Stimulated activated CD8-positive, alpha-beta memory T cell treated with anti-CD3 and anti-CD28 coated beads, Interleukin-15, amount 100 ng/mL, for 1 hour (primary cell): ENCODE results near the gene FOXP1.
"Not testable (repeated sequence)": the region's sequence is repeated elsewhere in the genome, so short reads cannot be mapped to it uniquely, and the experiment has no call there.

Experiments used
- DNase-seq: peaks from one replicate; pipeline ENCODE4 v3.0.0-alpha.2; 2020; ENCODE audit warnings: low read depth

Gene FOXP1

GRCh38 chr3:71528816-71529215, 54.7 kb downstream of the FOXP1 start:
- DNase-seq, result no peak

DNA sequence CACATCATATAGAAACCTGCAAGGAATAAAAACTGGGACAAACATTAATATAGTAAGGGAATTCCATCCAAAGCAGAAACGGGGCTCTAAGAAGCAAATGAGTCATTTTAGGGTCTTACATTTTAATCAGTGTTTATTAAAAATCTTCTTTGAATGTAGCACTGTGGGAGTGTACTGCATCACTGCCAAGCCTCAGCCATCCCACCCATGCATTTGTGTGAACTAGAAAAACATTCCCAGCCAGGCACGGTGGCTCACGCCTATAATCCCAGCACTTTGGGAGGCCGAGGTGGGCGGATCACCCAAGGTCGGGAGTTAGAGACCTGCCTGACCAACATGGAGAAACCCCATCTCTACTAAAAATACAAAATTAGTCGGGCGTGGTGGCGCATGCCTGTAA, 57.1 kb downstream of the FOXP1 start:
- not testable (repeated sequence) for DNase-seq

- no peak for DNase-seq
Observed at GRCh38 chr3:71525391-71525790, 58.1 kb downstream of the FOXP1 start.

DNA sequence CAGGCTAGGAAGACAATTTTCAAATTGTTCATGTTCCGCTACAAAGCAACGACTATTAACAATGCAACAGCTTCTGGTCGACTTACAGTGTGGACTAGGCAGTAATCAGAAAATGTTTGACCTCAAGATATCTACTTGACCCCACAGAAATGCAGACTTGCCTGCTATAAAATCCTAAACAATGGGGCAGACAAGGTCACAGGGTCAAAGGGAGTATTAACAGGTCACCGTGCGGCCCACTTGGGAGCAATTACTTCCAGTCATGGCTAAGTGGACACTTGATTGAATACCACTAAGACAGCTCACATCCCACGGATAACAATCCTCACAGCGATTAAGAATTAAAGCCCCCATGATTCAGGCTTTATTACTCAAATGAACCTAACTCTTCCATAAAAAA, 58.9 kb downstream of the FOXP1 start:
- no peak for DNase-seq

DNA sequence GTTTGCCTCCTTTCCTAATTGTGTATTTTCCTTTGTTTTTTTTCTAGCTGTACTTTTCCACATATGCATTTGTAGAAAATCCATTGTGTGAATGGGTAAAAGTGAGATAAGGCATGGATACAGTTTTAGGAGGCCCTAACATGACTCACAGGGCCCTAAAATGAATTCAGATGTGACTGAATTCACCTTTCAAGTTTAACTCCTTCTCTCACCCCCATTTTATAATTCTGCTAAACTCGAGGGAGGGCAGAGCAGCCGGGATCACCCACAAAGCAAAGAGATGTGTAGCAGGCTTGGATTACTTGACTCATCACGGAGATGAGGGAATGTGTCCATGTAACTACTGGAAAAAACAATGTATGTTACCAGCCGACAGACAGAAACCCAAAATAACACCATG, 59.9 kb downstream of the FOXP1 start:
- DNase-seq, result no peak

DNA sequence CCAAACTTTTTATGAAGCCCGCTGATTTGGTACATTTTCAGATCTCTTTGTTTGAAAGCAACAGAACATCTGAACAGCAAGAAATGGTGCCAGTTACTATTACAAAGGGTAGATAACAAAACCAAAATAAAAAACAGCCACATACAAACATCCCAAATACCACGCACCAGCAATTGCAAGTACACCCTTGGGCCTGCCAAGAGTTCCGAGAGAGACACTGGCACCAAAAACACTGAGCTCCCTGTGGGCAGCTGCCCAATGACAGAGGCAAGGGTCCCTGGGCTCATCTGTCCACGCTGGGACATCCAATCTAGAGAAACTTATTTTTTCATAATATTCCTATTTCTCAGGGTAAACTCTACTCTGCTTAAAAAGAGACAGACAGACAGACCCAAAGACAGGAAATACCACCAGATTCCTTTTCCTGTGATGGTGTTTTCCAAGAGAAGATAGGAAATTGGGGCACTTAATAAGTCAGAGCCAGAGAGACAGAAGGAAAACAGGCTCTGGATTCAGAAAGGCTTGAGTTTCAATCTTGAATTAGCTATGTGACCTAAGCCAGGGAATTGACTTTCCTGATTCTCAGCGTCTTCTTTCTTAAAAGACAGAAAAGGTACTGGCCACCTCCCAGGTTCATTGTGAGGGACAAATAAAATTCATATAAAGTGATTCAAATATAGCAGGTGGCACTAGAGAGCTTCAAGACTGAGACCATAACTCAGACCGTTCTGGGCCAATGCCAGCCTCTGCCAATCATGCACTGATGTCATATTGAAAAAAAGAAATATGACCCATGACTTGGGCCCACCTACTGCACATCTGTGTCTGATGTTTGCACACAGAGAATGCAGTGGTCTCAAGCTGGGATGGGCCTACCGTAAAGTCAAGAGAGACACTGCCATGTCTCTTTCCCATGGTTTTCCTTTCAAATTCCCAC, 61.3 kb downstream of the FOXP1 start:
- no peak for DNase-seq

- no peak for DNase-seq
Observed at GRCh38 chr3:71521021-71521352, 62.5 kb downstream of the FOXP1 start.

GRCh38 chr3:71520161-71521020, 63.1 kb downstream of the FOXP1 start:
- no peak for DNase-seq

- DNase-seq, result no peak
Observed at GRCh38 chr3:71518089-71518488, 65.4 kb downstream of the FOXP1 start.

DNA sequence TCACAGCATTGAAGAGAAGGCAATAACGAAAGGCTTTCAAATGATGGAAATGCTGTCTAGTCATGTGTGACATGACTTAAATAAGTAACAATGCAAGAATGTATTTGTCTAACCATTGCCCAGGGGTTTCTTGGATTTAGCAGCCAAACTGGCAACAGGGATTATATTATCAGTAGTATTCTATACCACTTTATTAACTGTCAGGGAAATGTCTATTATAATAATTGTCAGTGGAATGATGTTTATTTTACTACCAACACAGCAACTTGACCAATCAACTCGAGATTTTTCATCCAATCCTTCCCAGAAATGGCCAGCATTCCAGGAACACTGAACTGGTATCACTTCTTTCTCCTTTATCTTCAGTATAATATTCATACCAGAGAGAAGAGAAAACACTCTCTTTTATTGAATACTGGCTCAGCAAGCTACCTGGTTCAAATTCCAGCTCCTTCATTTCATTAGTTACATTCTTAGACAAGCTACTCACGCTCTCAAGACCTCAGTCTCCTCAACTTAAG, 66.2 kb downstream of the FOXP1 start:
- no peak for DNase-seq

DNA sequence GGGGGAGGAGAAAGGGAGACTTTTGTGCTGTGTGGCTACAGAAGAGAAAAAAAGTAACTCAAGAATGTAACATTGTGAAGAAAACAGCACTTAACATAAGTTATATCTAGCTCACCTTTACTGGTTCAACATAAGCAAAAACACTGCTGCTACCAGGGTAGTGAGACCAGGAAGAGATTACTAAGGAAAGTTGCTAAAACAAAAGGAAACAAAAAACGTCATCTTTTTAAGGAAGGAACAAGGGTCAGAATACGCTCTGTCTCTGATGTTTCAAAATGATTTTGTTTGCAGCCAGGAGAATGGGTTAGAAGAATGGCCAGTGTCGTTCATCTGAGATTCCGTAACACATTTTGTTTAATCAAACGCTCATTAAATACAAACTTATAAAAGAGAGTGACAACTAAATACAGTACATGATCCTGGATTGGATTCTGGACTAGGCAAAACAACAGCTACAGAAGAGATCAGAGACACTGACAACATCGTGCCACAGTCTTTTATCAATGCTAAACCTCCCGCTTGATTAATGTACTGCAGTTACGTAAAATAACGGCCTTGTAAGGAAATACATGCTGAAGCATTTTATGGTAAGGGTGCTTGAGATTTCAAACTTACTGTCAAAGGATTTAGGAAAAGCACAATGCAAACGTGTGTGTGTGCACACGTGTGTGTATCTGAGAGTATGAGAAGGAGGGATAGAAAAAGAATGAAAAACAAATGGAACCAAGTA, 67.7 kb downstream of the FOXP1 start:
- no peak for DNase-seq

DNA sequence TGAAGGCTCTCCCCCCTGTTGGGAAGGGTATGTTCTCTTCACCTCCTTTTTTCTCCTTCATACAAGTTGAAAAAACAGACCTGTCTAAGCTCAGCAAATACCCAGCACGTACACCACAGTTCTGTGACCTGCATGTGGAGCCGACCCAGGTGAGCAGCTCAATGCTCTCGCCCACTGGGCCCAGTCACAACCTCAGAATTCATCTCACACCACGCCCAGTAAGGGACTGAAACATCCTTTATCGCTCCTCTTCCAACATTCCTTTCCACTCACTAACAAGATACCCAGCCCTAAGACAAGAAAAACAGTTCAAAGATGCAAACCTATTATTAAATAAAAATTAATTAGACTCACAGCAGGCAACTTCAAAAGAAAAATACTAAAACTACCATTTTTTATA, 68.9 kb downstream of the FOXP1 start:
- DNase-seq, result no peak

- no peak for DNase-seq
Observed at GRCh38 chr3:71513515-71513914, 70.0 kb downstream of the FOXP1 start.

GRCh38 chr3:71513081-71513480, 70.4 kb downstream of the FOXP1 start:
- no peak for DNase-seq

- DNase-seq, result no peak
Observed at GRCh38 chr3:71512544-71512943, 71.0 kb downstream of the FOXP1 start.

- DNase-seq, result no peak
Observed at GRCh38 chr3:71512000-71512399, 71.5 kb downstream of the FOXP1 start.

- no peak for DNase-seq
Observed at GRCh38 chr3:71511446-71511845, 72.1 kb downstream of the FOXP1 start.

GRCh38 chr3:71511037-71511436, 72.5 kb downstream of the FOXP1 start:
- DNase-seq, result no peak

- no peak for DNase-seq
Observed at GRCh38 chr3:71510510-71510909, 73.0 kb downstream of the FOXP1 start.

- no peak for DNase-seq
Observed at GRCh38 chr3:71509066-71509465, 74.5 kb downstream of the FOXP1 start.

GRCh38 chr3:71505767-71506350, 77.7 kb downstream of the FOXP1 start:
- no peak for DNase-seq
